Osteoblast (primary cell): ENCODE results near the gene ETFA. TPM values are rescaled to one million over a fixed set of nuclear protein-coding genes. Genes with fewer than 3 reads are reported as not detected.
A peak's percentile ranks its signal among the peaks of the same experiment; 100 is the strongest.

Source experiments
- DNase-seq: peaks from one replicate; pipeline ENCODE4 v3.0.0; 2011; ENCODE audit warnings: low spot score, mixed read lengths; ENCODE audit not compliant: insufficient read length; ENCODE audit errors: missing footprints
- H2AFZ ChIP-seq: 2 replicates; pipeline ENCODE4 v1.6.0; 2011; ENCODE audit warnings: mild to moderate bottlenecking, low read length
- H3K27ac ChIP-seq: 2 replicates; pipeline ENCODE4 v1.5.1; 2011; ENCODE audit warnings: mild to moderate bottlenecking, low read depth, low read length, moderate library complexity
- H3K27me3 ChIP-seq: 2 replicates; pipeline ENCODE4 v1.6.0; 2012; ENCODE audit warnings: mild to moderate bottlenecking, control low read depth, inconsistent platforms, low read length, moderate library complexity; ENCODE audit not compliant: insufficient read depth
- H3K36me3 ChIP-seq: 2 replicates; pipeline ENCODE4 v1.5.1; 2011; ENCODE audit warnings: mild to moderate bottlenecking, low read length, control low read depth, moderate library complexity; ENCODE audit not compliant: insufficient read depth
- H3K4me1 ChIP-seq: 2 replicates; pipeline ENCODE4 v1.5.1; 2011; ENCODE audit warnings: mild to moderate bottlenecking, low read length, control low read depth, moderate library complexity; ENCODE audit not compliant: insufficient read depth
- H3K4me2 ChIP-seq: 2 replicates; pipeline ENCODE4 v1.6.0; 2011; ENCODE audit warnings: mild to moderate bottlenecking, low read length; ENCODE audit not compliant: insufficient read depth
- H3K4me3 ChIP-seq: fragments of 200-600 bp; sonication (generic); 3 replicates; pipeline ENCODE4 v1.5.1; 2012; ENCODE audit warnings: mild to moderate bottlenecking, low read length, inconsistent platforms; ENCODE audit not compliant: insufficient read depth
- H3K79me2 ChIP-seq: 2 replicates; pipeline ENCODE4 v1.6.0; 2012; ENCODE audit warnings: mild to moderate bottlenecking, low read length, control low read depth, inconsistent platforms; ENCODE audit not compliant: insufficient read depth
- H3K9me3 ChIP-seq: 2 replicates; pipeline ENCODE4 v1.5.1; 2011; ENCODE audit warnings: low read depth, low read length, control low read depth
- H4K20me1 ChIP-seq: 2 replicates; pipeline ENCODE4 v1.6.0; 2012; ENCODE audit warnings: mild to moderate bottlenecking, low read length, control low read depth; ENCODE audit not compliant: insufficient read depth
- CTCF ChIP-seq: IDR thresholded peaks from 2 replicates; pipeline ENCODE4 v1.5.1; 2011; ENCODE audit warnings: mild to moderate bottlenecking, low read depth, low read length, moderate library complexity; ENCODE audit errors: extremely low read depth
- total RNA-seq: library from RNA; depleted of rRNA; stranded (reverse); fragments of >200 nt; gene quantifications from 2 replicates; pipeline ENCODE4 v1.2.3, GENCODE V29; 2012

ETFA gene
- total RNA-seq, 1 donor = 85.0 TPM

- H2AFZ ChIP-seq = no peak overlapping the region
- peak overlapping the region; percentile 74 for H3K4me2 ChIP-seq
- TF ChIP-seq CTCF = no peak
- H3K36me3 ChIP-seq = no peaks in the 10 kb centered on the region
- no peaks in the 10 kb centered on the region for H3K9me3 ChIP-seq
- no peak for DNase-seq
- H3K79me2 ChIP-seq = no peaks in the 10 kb centered on the region
- H4K20me1 ChIP-seq = no peaks in the 10 kb centered on the region
- no peak overlapping the region for H3K27ac ChIP-seq
- peaks cover 6% of the 10 kb centered on the region for H3K4me1 ChIP-seq
- peak overlapping the region; percentile 67 for H3K4me3 ChIP-seq
- peaks cover 60% of the 10 kb centered on the region for H3K27me3 ChIP-seq
These were observed 36.3 kb upstream of the ETFA start for GRCh38 chr15:76347482-76348055.

- TF ChIP-seq CTCF = no peak
- Histone ChIP-seq H3K4me1 (peaks cover 6% of the 10 kb centered on the region), H4K20me1 (no peaks in the 10 kb centered on the region), H3K4me2 (peak overlapping the region; percentile 74), H3K27me3 (peaks cover 66% of the 10 kb centered on the region), H3K36me3 (no peaks in the 10 kb centered on the region), H3K79me2 (no peaks in the 10 kb centered on the region), H3K27ac (no peak overlapping the region), H3K9me3 (no peaks in the 10 kb centered on the region), H2AFZ (no peak overlapping the region), H3K4me3 (peak overlapping the region; percentile 67)
- DNase-seq = peak; percentile 81
These were observed 35.6 kb upstream of the ETFA start for GRCh38 chr15:76346669-76347481.

- peaks cover 6% of the 10 kb centered on the region for H3K4me1 ChIP-seq
- peak overlapping the region; percentile 74 for H3K4me2 ChIP-seq
- H3K27me3 ChIP-seq = peaks cover 74% of the 10 kb centered on the region
- no peaks in the 10 kb centered on the region for H3K36me3 ChIP-seq
- H3K27ac ChIP-seq = no peak overlapping the region
- peak overlapping the region; percentile 67 for H3K4me3 ChIP-seq
- H4K20me1 ChIP-seq = no peaks in the 10 kb centered on the region
- no peak for TF ChIP-seq CTCF
- no peaks in the 10 kb centered on the region for H3K9me3 ChIP-seq
- peak; percentile 87 for DNase-seq
- H3K79me2 ChIP-seq = no peaks in the 10 kb centered on the region
- no peak overlapping the region for H2AFZ ChIP-seq
These were observed 34.8 kb upstream of the ETFA start for GRCh38 chr15:76345880-76346668.

- Histone ChIP-seq H4K20me1 (no peaks in the 10 kb centered on the region), H3K9me3 (no peaks in the 10 kb centered on the region), H3K4me1 (peaks cover 6% of the 10 kb centered on the region), H2AFZ (no peak overlapping the region), H3K36me3 (no peaks in the 10 kb centered on the region), H3K79me2 (no peaks in the 10 kb centered on the region), H3K27ac (no peak overlapping the region), H3K4me2 (no peak overlapping the region), H3K27me3 (peaks cover 80% of the 10 kb centered on the region), H3K4me3 (no peak overlapping the region)
- DNase-seq = no peak
- no peak for TF ChIP-seq CTCF
These were observed 34.3 kb upstream of the ETFA start for GRCh38 chr15:76345583-76345879.
